OCI-LY3 (cell line): ENCODE results near the gene RAB11FIP4.

Experiments
- H2AFZ ChIP-seq: fragments of 200-600, 300-600 bp; shearing (Covaris generic); 2 replicates; pipeline ENCODE4 v1.6.0; 2014; ENCODE audit warnings: antibody characterized with exemption, low read depth, low read length
- H3K27ac ChIP-seq: fragments of 200-600, 300-600 bp; sonication (generic); 2 replicates; pipeline ENCODE4 v1.5.1; 2014; ENCODE audit warnings: mild to moderate bottlenecking, low read length, moderate library complexity, mixed read lengths
- H3K27me3 ChIP-seq: fragments of 200-600, 300-600 bp; sonication (generic); 2 replicates; pipeline ENCODE4 v1.6.1; 2014; ENCODE audit warnings: low read depth, low read length, mixed read lengths
- H3K36me3 ChIP-seq: fragments of 200-600, 300-600 bp; sonication (generic); replicated peaks from 2 replicates; pipeline ENCODE3; 2014; ENCODE audit warnings: low read depth, low read length, mixed read lengths
- H3K4me1 ChIP-seq: fragments of 300-600, 200-600 bp; sonication (generic); 2 replicates; pipeline ENCODE4 v1.6.1; 2014; ENCODE audit warnings: low read length, mixed read lengths
- H3K4me2 ChIP-seq: fragments of 200-600, 300-600 bp; sonication (generic); 2 replicates; pipeline ENCODE4 v1.6.1; 2014; ENCODE audit warnings: low read length, mixed read lengths
- H3K4me3 ChIP-seq: fragments of 300-600, 200-600 bp; sonication (generic); 2 replicates; pipeline ENCODE4 v1.5.1; 2014; ENCODE audit warnings: antibody characterized with exemption, mild to moderate bottlenecking, low read length, moderate library complexity
- H3K79me2 ChIP-seq: fragments of 300-600, 200-600 bp; shearing (Covaris generic); 2 replicates; pipeline ENCODE4 v1.6.1; 2014; ENCODE audit warnings: mild to moderate bottlenecking, low read length, mixed read lengths
- H3K9ac ChIP-seq: fragments of 300-600, 200-600 bp; shearing (Covaris generic); 2 replicates; pipeline ENCODE4 v1.6.0; 2014; ENCODE audit warnings: mild to moderate bottlenecking, low read length, moderate library complexity
- H3K9me3 ChIP-seq: fragments of 200-600, 300-600 bp; shearing (Covaris generic); 2 replicates; pipeline ENCODE4 v1.6.1; 2014; ENCODE audit warnings: low read length, mixed read lengths; ENCODE audit not compliant: insufficient read depth
- H4K20me1 ChIP-seq: fragments of 200-600, 300-600 bp; sonication (generic); 2 replicates; pipeline ENCODE4 v1.6.1; 2016; ENCODE audit warnings: low read length, mixed read lengths; ENCODE audit not compliant: insufficient read depth
- CTCF ChIP-seq: fragments of 200-600, 300-600 bp; sonication (generic); IDR thresholded peaks from 2 replicates; pipeline ENCODE4 v1.5.1; 2014; ENCODE audit warnings: antibody characterized with exemption, low read length, low read depth
- EZH2phosphoT487 ChIP-seq: fragments of 200-600 bp; shearing (Covaris generic); IDR thresholded peaks from 2 replicates; pipeline ENCODE4 v1.6.1; 2018; ENCODE audit warnings: antibody characterized with exemption, mixed run types, low read depth

RAB11FIP4 gene

GRCh38 chr17:31385428-31386285, 5.8 kb upstream of the RAB11FIP4 start:
- H2AFZ ChIP-seq: no peak overlapping the region
- H3K9me3 ChIP-seq: no peaks in the 10 kb centered on the region
- no peak overlapping the region for H3K27ac ChIP-seq
- no peaks in the 10 kb centered on the region for H3K79me2 ChIP-seq
- no peak overlapping the region for H3K4me3 ChIP-seq
- no peaks in the 10 kb centered on the region for H3K27me3 ChIP-seq
- H3K9ac ChIP-seq: no peak overlapping the region
- H3K36me3 ChIP-seq: no peaks in the 10 kb centered on the region
- TF ChIP-seq EZH2phosphoT487: no peak
- TF ChIP-seq CTCF: no peak
- H3K4me2 ChIP-seq: no peak overlapping the region
- no peaks in the 10 kb centered on the region for H4K20me1 ChIP-seq
- H3K4me1 ChIP-seq: no peaks in the 10 kb centered on the region

- H2AFZ ChIP-seq: no peak overlapping the region
- no peaks in the 10 kb centered on the region for H4K20me1 ChIP-seq
- H3K79me2 ChIP-seq: no peaks in the 10 kb centered on the region
- H3K27ac ChIP-seq: no peak overlapping the region
- no peaks in the 10 kb centered on the region for H3K4me1 ChIP-seq
- no peak for TF ChIP-seq CTCF
- no peak for TF ChIP-seq EZH2phosphoT487
- H3K36me3 ChIP-seq: no peaks in the 10 kb centered on the region
- H3K4me2 ChIP-seq: no peak overlapping the region
- no peaks in the 10 kb centered on the region for H3K9me3 ChIP-seq
- no peak overlapping the region for H3K9ac ChIP-seq
- H3K4me3 ChIP-seq: no peak overlapping the region
- no peaks in the 10 kb centered on the region for H3K27me3 ChIP-seq
Observed at GRCh38 chr17:31386542-31387075, 4.9 kb upstream of the RAB11FIP4 start.

- Histone ChIP-seq H4K20me1 (no peaks in the 10 kb centered on the region), H3K27me3 (no peaks in the 10 kb centered on the region), H3K4me2 (no peak overlapping the region), H2AFZ (no peak overlapping the region), H3K9me3 (no peaks in the 10 kb centered on the region), H3K79me2 (no peaks in the 10 kb centered on the region), H3K4me1 (no peaks in the 10 kb centered on the region), H3K36me3 (no peaks in the 10 kb centered on the region), H3K9ac (no peak overlapping the region), H3K27ac (no peak overlapping the region), H3K4me3 (no peak overlapping the region)
- TF ChIP-seq CTCF (no peak), EZH2phosphoT487 (no peak)
Observed at GRCh38 chr17:31387438-31387837, 4.0 kb upstream of the RAB11FIP4 start.

GRCh38 chr17:31388351-31388750, 3.1 kb upstream of the RAB11FIP4 start:
- no peaks in the 10 kb centered on the region for H3K36me3 ChIP-seq
- no peak overlapping the region for H3K4me3 ChIP-seq
- no peaks in the 10 kb centered on the region for H3K27me3 ChIP-seq
- no peaks in the 10 kb centered on the region for H3K79me2 ChIP-seq
- no peak overlapping the region for H3K9ac ChIP-seq
- TF ChIP-seq CTCF: no peak
- TF ChIP-seq EZH2phosphoT487: no peak
- no peak overlapping the region for H3K4me2 ChIP-seq
- H4K20me1 ChIP-seq: no peaks in the 10 kb centered on the region
- H3K27ac ChIP-seq: no peak overlapping the region
- no peaks in the 10 kb centered on the region for H3K4me1 ChIP-seq
- H3K9me3 ChIP-seq: no peaks in the 10 kb centered on the region
- H2AFZ ChIP-seq: no peak overlapping the region
